Astrocyte (in vitro differentiated cells and primary cell): ENCODE measurements around the gene THADA.

ENCODE experiments used
- EZH2 ChIP-seq: IDR thresholded peaks from 2 replicates; pipeline ENCODE4 v1.6.1; 2012; ENCODE audit warnings: mild to moderate bottlenecking, low read length, inconsistent platforms; ENCODE audit not compliant: insufficient read depth
- TF ChIP-seq, protein P1 (sequence below): IDR thresholded peaks from 2 replicates; pipeline ENCODE4 v1.5.1; 2011; ENCODE audit warnings: low read depth, mild to moderate bottlenecking, inconsistent platforms, low read length, moderate library complexity; ENCODE audit not compliant: insufficient read depth

DNA sequence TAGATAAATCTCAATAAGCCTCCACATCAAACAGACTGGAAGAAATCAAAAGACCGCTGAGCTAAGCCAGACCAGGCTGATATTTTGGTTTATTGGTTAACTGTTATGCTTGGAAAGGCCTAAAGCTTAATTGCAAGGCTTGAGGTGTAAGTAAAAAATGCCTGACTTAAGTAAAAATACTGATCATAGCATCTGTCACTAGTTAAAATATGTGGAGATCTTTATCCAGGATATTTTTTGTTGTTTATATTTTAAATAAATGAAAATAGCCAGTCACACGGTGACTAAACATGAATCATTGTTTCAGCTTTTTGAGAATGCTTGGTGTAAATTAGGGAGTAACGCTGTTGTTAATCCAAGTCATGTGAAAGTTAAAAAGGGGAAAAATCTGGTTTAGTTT, 127.9 kb downstream of the THADA start:
- TF ChIP-seq EZH2, result no peak
- TF ChIP-seq, protein P1, sequence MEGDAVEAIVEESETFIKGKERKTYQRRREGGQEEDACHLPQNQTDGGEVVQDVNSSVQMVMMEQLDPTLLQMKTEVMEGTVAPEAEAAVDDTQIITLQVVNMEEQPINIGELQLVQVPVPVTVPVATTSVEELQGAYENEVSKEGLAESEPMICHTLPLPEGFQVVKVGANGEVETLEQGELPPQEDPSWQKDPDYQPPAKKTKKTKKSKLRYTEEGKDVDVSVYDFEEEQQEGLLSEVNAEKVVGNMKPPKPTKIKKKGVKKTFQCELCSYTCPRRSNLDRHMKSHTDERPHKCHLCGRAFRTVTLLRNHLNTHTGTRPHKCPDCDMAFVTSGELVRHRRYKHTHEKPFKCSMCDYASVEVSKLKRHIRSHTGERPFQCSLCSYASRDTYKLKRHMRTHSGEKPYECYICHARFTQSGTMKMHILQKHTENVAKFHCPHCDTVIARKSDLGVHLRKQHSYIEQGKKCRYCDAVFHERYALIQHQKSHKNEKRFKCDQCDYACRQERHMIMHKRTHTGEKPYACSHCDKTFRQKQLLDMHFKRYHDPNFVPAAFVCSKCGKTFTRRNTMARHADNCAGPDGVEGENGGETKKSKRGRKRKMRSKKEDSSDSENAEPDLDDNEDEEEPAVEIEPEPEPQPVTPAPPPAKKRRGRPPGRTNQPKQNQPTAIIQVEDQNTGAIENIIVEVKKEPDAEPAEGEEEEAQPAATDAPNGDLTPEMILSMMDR, result no peak
